ENCODE measurements around the gene ATP13A5.

- TF ChIP-seq CTCF (IDR thresholded peaks at IDR 0.05): no peak
- TF ChIP-seq POLR2AphosphoS5 (IDR thresholded peaks at IDR 0.05): no peak
- no peak for TF ChIP-seq POLR2A (IDR thresholded peaks at IDR 0.05)
Observed at GRCh38 chr3:193310914-193311723, 67.4 kb downstream of the ATP13A5 start.
